GM06990 (cell line): ENCODE data around the gene PRPH.

Experiments
- DNase-seq: peaks from one replicate; pipeline ENCODE4 v3.0.0-alpha.2; 2011; ENCODE audit not compliant: insufficient read length; ENCODE audit errors: extremely low read depth
- H3K27me3 ChIP-seq: replicated peaks from 2 replicates; pipeline ENCODE4 v1.6.0; 2011; ENCODE audit warnings: low read length; ENCODE audit not compliant: control insufficient read depth, insufficient read depth
- H3K36me3 ChIP-seq: 2 replicates; pipeline ENCODE4 v1.5.1; 2011; ENCODE audit warnings: low read length; ENCODE audit not compliant: control insufficient read depth, insufficient read depth
- H3K4me3 ChIP-seq: replicated peaks from 2 replicates; pipeline ENCODE4 v1.5.1; 2011; ENCODE audit warnings: low read depth, mild to moderate bottlenecking, control low read depth, low read length
- TF ChIP-seq, protein P1 (sequence below): IDR thresholded peaks from 2 replicates; pipeline ENCODE4 v1.5.1; 2011; ENCODE audit warnings: low read length, control low read depth, mild to moderate bottlenecking, inconsistent platforms; ENCODE audit not compliant: insufficient read depth, poor library complexity, severe bottlenecking

The PRPH gene

DNA sequence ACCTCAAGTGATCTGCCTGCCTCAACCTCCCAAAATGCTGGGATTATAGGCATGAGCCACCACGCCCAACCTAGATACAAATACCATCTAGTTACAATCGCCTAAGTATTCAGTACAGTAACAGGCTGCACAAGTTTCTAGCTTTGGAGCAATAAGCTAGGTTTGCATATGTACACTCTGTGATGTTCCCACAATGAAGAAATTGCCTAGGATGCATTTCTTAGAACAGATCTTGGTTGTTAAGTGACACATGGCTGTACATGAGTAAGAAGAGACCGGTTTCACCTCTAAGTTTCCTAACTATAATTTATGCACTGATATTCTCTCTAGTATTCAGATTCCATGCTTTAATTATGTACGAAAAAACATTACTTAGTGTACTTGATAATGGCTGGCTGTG is 35.5 kb upstream of the PRPH start:
- no peak for DNase-seq
- TF ChIP-seq, protein P1, sequence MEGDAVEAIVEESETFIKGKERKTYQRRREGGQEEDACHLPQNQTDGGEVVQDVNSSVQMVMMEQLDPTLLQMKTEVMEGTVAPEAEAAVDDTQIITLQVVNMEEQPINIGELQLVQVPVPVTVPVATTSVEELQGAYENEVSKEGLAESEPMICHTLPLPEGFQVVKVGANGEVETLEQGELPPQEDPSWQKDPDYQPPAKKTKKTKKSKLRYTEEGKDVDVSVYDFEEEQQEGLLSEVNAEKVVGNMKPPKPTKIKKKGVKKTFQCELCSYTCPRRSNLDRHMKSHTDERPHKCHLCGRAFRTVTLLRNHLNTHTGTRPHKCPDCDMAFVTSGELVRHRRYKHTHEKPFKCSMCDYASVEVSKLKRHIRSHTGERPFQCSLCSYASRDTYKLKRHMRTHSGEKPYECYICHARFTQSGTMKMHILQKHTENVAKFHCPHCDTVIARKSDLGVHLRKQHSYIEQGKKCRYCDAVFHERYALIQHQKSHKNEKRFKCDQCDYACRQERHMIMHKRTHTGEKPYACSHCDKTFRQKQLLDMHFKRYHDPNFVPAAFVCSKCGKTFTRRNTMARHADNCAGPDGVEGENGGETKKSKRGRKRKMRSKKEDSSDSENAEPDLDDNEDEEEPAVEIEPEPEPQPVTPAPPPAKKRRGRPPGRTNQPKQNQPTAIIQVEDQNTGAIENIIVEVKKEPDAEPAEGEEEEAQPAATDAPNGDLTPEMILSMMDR = no peak
- Histone ChIP-seq H3K27me3 (no peaks in the 10 kb centered on the region), H3K4me3 (no peak overlapping the region), H3K36me3 (no peaks in the 10 kb centered on the region)

DNA sequence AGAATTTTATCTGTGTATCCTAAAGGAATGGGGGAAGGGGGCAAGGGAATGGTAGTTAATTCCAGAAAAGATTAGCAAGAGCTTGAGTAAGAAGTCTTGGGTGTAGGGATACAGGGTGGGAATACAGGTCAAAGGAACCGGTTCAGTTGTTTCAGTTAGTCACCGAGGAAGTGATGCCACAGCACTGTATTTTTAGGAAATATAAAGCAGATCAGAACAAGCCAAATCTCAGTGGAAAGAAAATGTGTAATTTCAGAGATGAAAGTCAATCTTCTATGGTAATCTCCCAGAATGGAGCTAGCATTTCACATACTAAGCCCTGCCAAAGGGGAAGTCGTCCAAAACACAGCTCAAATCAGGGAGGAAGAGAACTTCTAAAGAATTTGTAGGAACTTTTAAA is 34.8 kb upstream of the PRPH start:
- no peak for DNase-seq
- no peaks in the 10 kb centered on the region for H3K36me3 ChIP-seq
- no peaks in the 10 kb centered on the region for H3K27me3 ChIP-seq
- no peak overlapping the region for H3K4me3 ChIP-seq
- TF ChIP-seq, protein P1 = no peak

DNA sequence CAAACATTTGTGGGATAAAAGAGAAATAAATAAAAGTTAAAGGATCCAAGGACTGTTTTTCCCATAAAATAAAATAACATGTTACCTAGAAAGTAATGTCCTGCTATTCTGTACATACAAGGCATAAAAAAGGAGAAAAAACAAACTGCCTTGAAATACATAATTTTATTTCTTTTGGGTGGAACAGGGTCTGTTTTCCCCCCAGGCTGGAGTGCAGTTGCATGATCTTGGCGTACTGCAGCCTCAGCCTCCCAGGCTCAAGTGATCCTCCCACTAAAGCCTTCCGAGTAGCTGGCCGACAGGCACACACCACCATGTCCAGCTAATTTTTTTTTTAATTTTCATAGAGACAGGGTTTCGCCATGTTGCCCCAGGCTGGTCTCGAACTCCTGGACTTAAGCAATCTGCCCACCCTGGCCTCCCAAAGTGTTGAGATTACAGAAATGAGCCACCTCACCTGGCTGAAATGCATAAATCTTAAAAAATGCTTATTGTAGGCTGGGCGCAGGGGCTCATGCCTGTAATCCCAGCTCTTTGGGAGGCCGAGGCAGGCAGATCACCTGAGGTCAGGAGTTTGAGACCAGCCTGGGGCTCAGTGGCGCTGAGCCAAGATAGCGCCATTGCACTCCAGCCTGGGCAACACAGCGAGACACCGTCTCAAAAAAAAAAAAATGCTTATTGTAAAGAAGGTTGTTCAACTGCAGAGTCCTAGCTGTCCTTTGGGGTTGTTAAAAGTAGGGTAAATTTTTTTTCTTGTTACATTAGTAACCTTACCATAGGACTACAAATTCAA is 34.2 kb upstream of the PRPH start:
- TF ChIP-seq, protein P1 = no peak
- Histone ChIP-seq H3K4me3 (no peak overlapping the region), H3K36me3 (no peaks in the 10 kb centered on the region), H3K27me3 (no peaks in the 10 kb centered on the region)
- no peak for DNase-seq

DNA sequence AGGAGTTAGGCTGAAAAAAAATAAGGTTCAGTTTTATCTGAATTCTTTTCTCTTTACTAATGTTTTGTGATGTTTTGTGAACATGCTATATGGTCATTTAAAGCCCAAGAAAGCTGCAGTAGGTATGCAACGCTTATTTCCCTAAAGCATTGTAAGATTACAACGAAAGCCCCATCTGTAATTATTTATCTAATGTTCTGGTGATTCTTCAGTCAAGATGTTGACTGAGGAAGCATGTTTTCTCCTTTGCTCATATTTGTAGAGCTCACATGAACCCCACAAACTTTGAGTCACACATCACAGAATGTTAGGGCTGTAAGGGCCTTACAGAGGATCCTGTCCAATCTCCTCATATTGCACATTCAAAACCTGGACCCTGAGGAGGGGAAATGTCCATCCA is 33.2 kb upstream of the PRPH start:
- H3K4me3 ChIP-seq = no peak overlapping the region
- DNase-seq = no peak
- no peaks in the 10 kb centered on the region for H3K27me3 ChIP-seq
- TF ChIP-seq, protein P1 = no peak
- no peaks in the 10 kb centered on the region for H3K36me3 ChIP-seq

DNA sequence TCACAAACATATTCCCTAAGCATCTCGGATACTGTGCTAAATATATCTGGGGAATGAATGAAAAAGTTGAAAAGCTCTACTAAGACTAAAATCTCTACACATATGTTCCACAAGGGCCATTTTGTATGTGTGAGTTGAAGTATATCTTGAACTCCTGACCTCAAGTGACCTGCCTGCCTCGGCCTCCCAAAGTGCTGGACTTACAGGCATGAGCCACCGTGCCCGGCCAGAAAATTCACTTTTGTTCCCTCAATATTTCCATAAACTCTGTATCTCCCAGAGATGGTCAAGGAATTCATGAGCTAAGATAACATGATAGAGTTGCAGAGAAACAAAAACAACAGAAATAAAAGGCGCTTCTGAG is 31.6 kb upstream of the PRPH start:
- no peak overlapping the region; the same call in 1 of the 2 replicates for H3K4me3 ChIP-seq
- TF ChIP-seq, protein P1 = no peak
- no peak for DNase-seq
- H3K36me3 ChIP-seq = no peaks in the 10 kb centered on the region; the same call in 1 of the 2 replicates
- H3K27me3 ChIP-seq = no peaks in the 10 kb centered on the region
